Testis (tissue), 2 donors: ENCODE results near the gene PVALEF.

Experiments
- POLR2A ChIP-seq: fragments of 450-650 bp; IDR thresholded peaks from one replicate; pipeline ENCODE4 v1.6.1; 2017; ENCODE audit warnings: antibody characterized with exemption, mild to moderate bottlenecking, moderate library complexity
- TF ChIP-seq, protein P1 (sequence below), 3 experiments: fragments of 450-650 bp in 2 of 3; fragments of 200-600 bp in 1 of 3; sonication (generic) in 1 of 3; IDR thresholded peaks; one replicate each; pipeline ENCODE4 v1.5.1; 2016 to 2019; ENCODE audit warnings: antibody characterized with exemption in 3 of 3, mild to moderate bottlenecking in 2 of 3, moderate library complexity in 1 of 3

DNA sequence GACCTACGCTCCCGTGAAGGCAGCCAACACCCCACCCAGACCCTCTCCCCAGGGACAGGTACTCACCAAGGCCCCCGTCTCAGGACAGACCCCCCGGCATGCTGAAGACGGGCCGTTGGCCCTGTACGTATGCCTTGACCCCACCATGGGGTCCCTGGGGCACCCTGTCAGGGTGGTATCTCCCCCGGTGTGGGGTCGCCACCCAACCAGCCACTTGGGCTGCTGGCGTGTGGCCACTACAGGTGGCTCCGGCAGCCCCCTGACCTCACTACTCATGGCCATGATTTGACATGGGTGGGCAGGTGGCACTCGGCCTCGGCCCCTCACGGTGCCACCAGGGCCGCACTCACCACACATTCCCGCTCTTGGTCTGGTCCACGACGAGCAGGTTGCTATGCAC is 40.9 kb upstream of the PVALEF start:
- TF ChIP-seq, protein P1, sequence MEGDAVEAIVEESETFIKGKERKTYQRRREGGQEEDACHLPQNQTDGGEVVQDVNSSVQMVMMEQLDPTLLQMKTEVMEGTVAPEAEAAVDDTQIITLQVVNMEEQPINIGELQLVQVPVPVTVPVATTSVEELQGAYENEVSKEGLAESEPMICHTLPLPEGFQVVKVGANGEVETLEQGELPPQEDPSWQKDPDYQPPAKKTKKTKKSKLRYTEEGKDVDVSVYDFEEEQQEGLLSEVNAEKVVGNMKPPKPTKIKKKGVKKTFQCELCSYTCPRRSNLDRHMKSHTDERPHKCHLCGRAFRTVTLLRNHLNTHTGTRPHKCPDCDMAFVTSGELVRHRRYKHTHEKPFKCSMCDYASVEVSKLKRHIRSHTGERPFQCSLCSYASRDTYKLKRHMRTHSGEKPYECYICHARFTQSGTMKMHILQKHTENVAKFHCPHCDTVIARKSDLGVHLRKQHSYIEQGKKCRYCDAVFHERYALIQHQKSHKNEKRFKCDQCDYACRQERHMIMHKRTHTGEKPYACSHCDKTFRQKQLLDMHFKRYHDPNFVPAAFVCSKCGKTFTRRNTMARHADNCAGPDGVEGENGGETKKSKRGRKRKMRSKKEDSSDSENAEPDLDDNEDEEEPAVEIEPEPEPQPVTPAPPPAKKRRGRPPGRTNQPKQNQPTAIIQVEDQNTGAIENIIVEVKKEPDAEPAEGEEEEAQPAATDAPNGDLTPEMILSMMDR (IDR thresholded peaks at IDR 0.05) = no peak
- TF ChIP-seq POLR2A = no peak
